Loucy (cell line): Measurements from ENCODE around the gene RIPOR2.

Experiments used
- H2AFZ ChIP-seq: fragments of 200-600 bp; sonication (generic); 2 replicates; pipeline ENCODE4 v1.6.0; 2016; ENCODE audit warnings: antibody characterized with exemption, mild to moderate bottlenecking, low read length, moderate library complexity
- H3F3A ChIP-seq: fragments of 200-600 bp; 2 replicates; pipeline ENCODE4 v1.6.0; 2016; ENCODE audit warnings: antibody characterized with exemption, low read depth, mild to moderate bottlenecking
- H3K27me3 ChIP-seq: fragments of 200-600 bp; sonication (generic); 2 replicates; pipeline ENCODE4 v1.6.1; 2014; ENCODE audit warnings: low read length, mild to moderate bottlenecking; ENCODE audit not compliant: insufficient read depth, poor library complexity, severe bottlenecking
- H3K36me3 ChIP-seq: fragments of 200-600 bp; sonication (generic); 2 replicates; pipeline ENCODE4 v1.6.1; 2016; ENCODE audit warnings: low read length; ENCODE audit not compliant: insufficient read depth
- H3K4me1 ChIP-seq: fragments of 200-600 bp; sonication (generic); 2 replicates; pipeline ENCODE4 v1.5.1; 2014; ENCODE audit warnings: low read length, mild to moderate bottlenecking; ENCODE audit not compliant: insufficient read depth, poor library complexity, severe bottlenecking
- H3K4me2 ChIP-seq: fragments of 200-600 bp; sonication (generic); 2 replicates; pipeline ENCODE4 v1.6.0; 2014; ENCODE audit warnings: antibody characterized with exemption, low read length, low read depth, mild to moderate bottlenecking; ENCODE audit not compliant: poor library complexity, severe bottlenecking
- H3K4me3 ChIP-seq: fragments of 200-600 bp; sonication (generic); 2 replicates; pipeline ENCODE4 v1.5.1; 2014; ENCODE audit warnings: low read length, mild to moderate bottlenecking, mixed read lengths; ENCODE audit not compliant: poor library complexity, severe bottlenecking
- H3K79me2 ChIP-seq: fragments of 200-600 bp; sonication (generic); 2 replicates; pipeline ENCODE4 v1.6.1; 2014; ENCODE audit warnings: low read length; ENCODE audit not compliant: insufficient read depth
- H3K9ac ChIP-seq: fragments of 200-600 bp; sonication (generic); 2 replicates; pipeline ENCODE4 v1.6.0; 2014; ENCODE audit warnings: mild to moderate bottlenecking, low read depth, low read length, moderate library complexity; ENCODE audit not compliant: poor library complexity, severe bottlenecking
- H3K9me2 ChIP-seq: fragments of 200-600 bp; sonication (generic); replicated peaks from 2 replicates; pipeline ENCODE4 v1.6.1; 2016; ENCODE audit warnings: low read depth, low read length, mixed read lengths
- H3K9me3 ChIP-seq: fragments of 200-600 bp; sonication (generic); 2 replicates; pipeline ENCODE4 v1.6.1; 2014; ENCODE audit warnings: mild to moderate bottlenecking, antibody characterized with exemption, low read length, low read depth; ENCODE audit not compliant: insufficient read depth
- H4K20me1 ChIP-seq: fragments of 200-600 bp; sonication (generic); 2 replicates; pipeline ENCODE4 v1.6.0; 2014; ENCODE audit warnings: antibody characterized with exemption, low read length, mild to moderate bottlenecking; ENCODE audit not compliant: insufficient read depth, poor library complexity, severe bottlenecking
- CTCF ChIP-seq: fragments of 200-600 bp; sonication (generic); conservative IDR thresholded peaks from 2 replicates; pipeline ENCODE4 v1.5.1; 2014; ENCODE audit warnings: mild to moderate bottlenecking, antibody characterized with exemption, low read length
- EZH2phosphoT487 ChIP-seq: fragments of 200-600 bp; IDR thresholded peaks from 2 replicates; pipeline ENCODE4 v1.6.1; 2018; ENCODE audit warnings: antibody characterized with exemption, mild to moderate bottlenecking, moderate library complexity, borderline replicate concordance

The RIPOR2 gene

DNA sequence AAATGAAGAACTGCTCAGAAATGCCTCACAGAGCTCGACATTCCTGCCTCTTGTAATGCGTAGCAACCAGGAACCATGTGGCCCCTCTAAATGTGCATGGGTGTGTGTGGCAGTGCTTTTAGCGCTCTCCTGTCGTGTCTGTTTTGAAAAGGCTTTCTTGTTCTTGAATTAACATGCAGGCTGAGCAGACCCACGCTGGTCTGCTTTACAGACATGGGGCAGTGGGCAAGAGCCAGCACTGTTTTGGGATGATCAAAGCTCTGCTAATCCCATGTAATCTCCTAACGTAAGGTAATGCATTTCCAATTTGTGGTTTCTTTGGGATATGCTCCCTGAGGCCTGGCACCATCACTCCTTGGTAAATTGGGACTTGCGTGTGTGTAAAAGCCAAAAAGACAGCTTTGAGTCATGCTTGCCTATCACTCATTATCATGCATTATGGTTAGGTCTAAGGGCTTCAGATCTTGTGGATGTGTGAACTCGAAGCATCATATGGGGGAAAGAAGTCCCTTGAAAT is 11.8 kb downstream of the RIPOR2 start:
- H3K9ac ChIP-seq: no peak overlapping the region

GRCh38 chr6:24922814-24923213 is 12.9 kb downstream of the RIPOR2 start:
- H2AFZ ChIP-seq: no peak overlapping the region
- H3K4me2 ChIP-seq: no peak overlapping the region
- H3K27me3 ChIP-seq: no peaks in the 10 kb centered on the region
- peaks cover 1% of the 10 kb centered on the region; the same call in 1 of the 2 replicates for H3K36me3 ChIP-seq
- no peak for TF ChIP-seq EZH2phosphoT487
- TF ChIP-seq CTCF: no peak
- peaks cover 21% of the 10 kb centered on the region for H4K20me1 ChIP-seq
- no peaks in the 10 kb centered on the region for H3K9me2 ChIP-seq
- peaks cover 3% of the 10 kb centered on the region; the same call in 1 of the 2 replicates for H3F3A ChIP-seq
- H3K4me1 ChIP-seq: peaks cover 49% of the 10 kb centered on the region
- H3K9me3 ChIP-seq: no peaks in the 10 kb centered on the region
- no peak overlapping the region for H3K4me3 ChIP-seq
- H3K79me2 ChIP-seq: peaks cover 87% of the 10 kb centered on the region
- H3K9ac ChIP-seq: no peak overlapping the region

More for the DNA sequence above, 11.8 kb downstream of the RIPOR2 start:
- Histone ChIP-seq H3K9me2 (no peaks in the 10 kb centered on the region), H3K9me3 (no peaks in the 10 kb centered on the region), H2AFZ (no peak overlapping the region), H3K27me3 (no peaks in the 10 kb centered on the region), H3K4me2 (no peak overlapping the region), H3F3A (peaks cover 3% of the 10 kb centered on the region; the same call in 1 of the 2 replicates), H4K20me1 (peaks cover 21% of the 10 kb centered on the region), H3K4me3 (no peak overlapping the region), H3K79me2 (peaks cover 87% of the 10 kb centered on the region), H3K4me1 (peaks cover 44% of the 10 kb centered on the region), H3K36me3 (no peaks in the 10 kb centered on the region)
- no peak for TF ChIP-seq EZH2phosphoT487
- no peak for TF ChIP-seq CTCF

- H4K20me1 ChIP-seq: peaks cover 21% of the 10 kb centered on the region
- no peaks in the 10 kb centered on the region for H3K9me2 ChIP-seq
- peaks cover 87% of the 10 kb centered on the region for H3K79me2 ChIP-seq
- no peaks in the 10 kb centered on the region for H3K9me3 ChIP-seq
- H3K4me2 ChIP-seq: no peak overlapping the region
- no peak overlapping the region for H2AFZ ChIP-seq
- no peak overlapping the region for H3K9ac ChIP-seq
- peaks cover 3% of the 10 kb centered on the region; the same call in 1 of the 2 replicates for H3F3A ChIP-seq
- TF ChIP-seq EZH2phosphoT487 (no peak), CTCF (no peak)
- no peaks in the 10 kb centered on the region for H3K27me3 ChIP-seq
- no peak overlapping the region for H3K4me3 ChIP-seq
- peaks cover 49% of the 10 kb centered on the region for H3K4me1 ChIP-seq
- H3K36me3 ChIP-seq: peaks cover 4% of the 10 kb centered on the region; the same call in 1 of the 2 replicates
These were observed 13.6 kb downstream of the RIPOR2 start for GRCh38 chr6:24922170-24922569.
